Measurements from ENCODE around the gene HYAL2.
"Not testable (repeated sequence)": the region's sequence is repeated elsewhere in the genome, so short reads cannot be mapped to it uniquely, and the experiment has no call there.

The HYAL2 gene

GRCh38 chr3:50286322-50287227 is 36.0 kb downstream of the HYAL2 start:
- DNase-seq: no peak

GRCh38 chr3:50284121-50284520 is 38.4 kb downstream of the HYAL2 start:
- not testable (repeated sequence) for DNase-seq

GRCh38 chr3:50279255-50280016 is 43.1 kb downstream of the HYAL2 start:
- DNase-seq: no peak

GRCh38 chr3:50278880-50279224 is 43.7 kb downstream of the HYAL2 start, which contains the start of gene LSMEM2:
LSMEM2 (plus strand) TSS chr3:50279087; CDS start chr3:50279114, 27 bp downstream.
- no peak for DNase-seq

GRCh38 chr3:50278123-50278879 is 44.2 kb downstream of the HYAL2 start:
- no peak for DNase-seq

GRCh38 chr3:50276762-50277101 is 45.8 kb downstream of the HYAL2 start:
- DNase-seq: no peak

- no peak for DNase-seq
Measured at GRCh38 chr3:50275996-50276761, 46.4 kb downstream of the HYAL2 start.

- DNase-seq: no peak
Measured at GRCh38 chr3:50275141-50275995, 47.2 kb downstream of the HYAL2 start.

GRCh38 chr3:50274371-50275104 is 48.0 kb downstream of the HYAL2 start:
- peak in 1 of 2 experiments; percentile 14 for DNase-seq

GRCh38 chr3:50273689-50274065 is 48.9 kb downstream of the HYAL2 start:
- no peak for DNase-seq

- DNase-seq: peak in 1 of 2 experiments; percentile 34
Measured at GRCh38 chr3:50272911-50273688, 49.4 kb downstream of the HYAL2 start.

GRCh38 chr3:50272538-50272910 is 50.0 kb downstream of the HYAL2 start:
- DNase-seq: not testable (repeated sequence)

- DNase-seq: no peak
Measured at GRCh38 chr3:50271314-50271936, 51.1 kb downstream of the HYAL2 start.

GRCh38 chr3:50270422-50271224 is 51.9 kb downstream of the HYAL2 start:
- DNase-seq: no peak

- no peak for DNase-seq
Measured at GRCh38 chr3:50269977-50270413, 52.5 kb downstream of the HYAL2 start.

GRCh38 chr3:50269460-50269859 is 53.1 kb downstream of the HYAL2 start:
- no peak for DNase-seq

- DNase-seq: no peak
Measured at GRCh38 chr3:50268703-50269451, 53.7 kb downstream of the HYAL2 start, which contains the start of gene SEMA3B. SEMA3B (plus strand) TSS chr3:50269147; CDS start chr3:50269241, 94 bp downstream.

- no peak for DNase-seq
Measured at GRCh38 chr3:50268276-50268675, 54.3 kb downstream of the HYAL2 start.

Data from NCI-H187 (cell line).